Testis (tissue), 2 donors: Measurements from ENCODE around the gene ERBB2.

ENCODE experiments used
- CTCF ChIP-seq, 3 experiments: fragments of 450-650 bp in 2 of 3; fragments of 200-600 bp in 1 of 3; sonication (generic) in 1 of 3; IDR thresholded peaks; one replicate each; pipeline ENCODE4 v1.5.1; 2016 to 2019; ENCODE audit warnings: antibody characterized with exemption in 3 of 3, mild to moderate bottlenecking in 2 of 3, moderate library complexity in 1 of 3
- POLR2A ChIP-seq: fragments of 450-650 bp; IDR thresholded peaks from one replicate; pipeline ENCODE4 v1.6.1; 2017; ENCODE audit warnings: antibody characterized with exemption, mild to moderate bottlenecking, moderate library complexity

- no peak for TF ChIP-seq CTCF (IDR thresholded peaks at IDR 0.05)
- no peak for TF ChIP-seq POLR2A
These were observed 26.4 kb upstream of the ERBB2 start for GRCh38 chr17:39673335-39674081.
